HPDE6-E6E7 (cell line): Measurements from ENCODE around the gene PTPRT.
"Not testable (repeated sequence)": the region's sequence is repeated elsewhere in the genome, so short reads cannot be mapped to it uniquely, and the experiment has no call there.

ENCODE experiments used
- DNase-seq: peaks from one replicate; pipeline ENCODE4 v3.0.0; 2011; ENCODE audit warnings: missing footprints; ENCODE audit errors: extremely low spot score

Gene PTPRT

GRCh38 chr20:42910808-42911207 lies 278.9 kb downstream of the PTPRT start:
- DNase-seq = not testable (repeated sequence)

- DNase-seq = no peak
Observed at GRCh38 chr20:42907730-42908129, 282.0 kb downstream of the PTPRT start.

- no peak for DNase-seq
Observed at GRCh38 chr20:42906120-42906519, 283.6 kb downstream of the PTPRT start.

GRCh38 chr20:42902509-42902908 lies 287.2 kb downstream of the PTPRT start:
- no peak for DNase-seq

- DNase-seq = no peak
Observed at GRCh38 chr20:42901689-42902440, 287.8 kb downstream of the PTPRT start.

- DNase-seq = not testable (repeated sequence)
Observed at GRCh38 chr20:42900764-42901163, 288.9 kb downstream of the PTPRT start.

GRCh38 chr20:42895020-42895419 lies 294.7 kb downstream of the PTPRT start:
- DNase-seq = no peak

- no peak for DNase-seq
Observed at GRCh38 chr20:42894483-42894882, 295.2 kb downstream of the PTPRT start.

GRCh38 chr20:42889517-42889916 lies 300.2 kb downstream of the PTPRT start:
- no peak for DNase-seq

GRCh38 chr20:42887281-42887680 lies 302.4 kb downstream of the PTPRT start:
- DNase-seq = no peak

- no peak for DNase-seq
Observed at GRCh38 chr20:42886801-42887200, 302.9 kb downstream of the PTPRT start.

- no peak for DNase-seq
Observed at GRCh38 chr20:42886046-42886445, 303.7 kb downstream of the PTPRT start.

GRCh38 chr20:42875581-42875980 lies 314.1 kb downstream of the PTPRT start:
- no peak for DNase-seq

- DNase-seq = no peak
Observed at GRCh38 chr20:42873259-42873658, 316.4 kb downstream of the PTPRT start.

- no peak for DNase-seq
Observed at GRCh38 chr20:42864116-42864515, 325.6 kb downstream of the PTPRT start.

GRCh38 chr20:42862446-42862845 lies 327.3 kb downstream of the PTPRT start:
- no peak for DNase-seq

GRCh38 chr20:42857446-42857845 lies 332.3 kb downstream of the PTPRT start:
- no peak for DNase-seq

GRCh38 chr20:42855896-42856295 lies 333.8 kb downstream of the PTPRT start:
- DNase-seq = no peak

- DNase-seq = no peak
Observed at GRCh38 chr20:42852691-42853090, 337.0 kb downstream of the PTPRT start.

- no peak for DNase-seq
Observed at GRCh38 chr20:42846784-42847490, 342.8 kb downstream of the PTPRT start.

GRCh38 chr20:42844751-42845150 lies 345.0 kb downstream of the PTPRT start:
- DNase-seq = no peak

GRCh38 chr20:42837456-42837855 lies 352.2 kb downstream of the PTPRT start:
- DNase-seq = no peak

- DNase-seq = no peak
Observed at GRCh38 chr20:42836339-42836738, 353.4 kb downstream of the PTPRT start.
